Measurements from ENCODE around the gene TEX36. TPM values are rescaled to one million over a fixed set of nuclear protein-coding genes. Genes with fewer than 3 reads are reported as not detected.

TEX36 gene
- total RNA-seq, 1 experiment from 2014 or later = not detected

DNA sequence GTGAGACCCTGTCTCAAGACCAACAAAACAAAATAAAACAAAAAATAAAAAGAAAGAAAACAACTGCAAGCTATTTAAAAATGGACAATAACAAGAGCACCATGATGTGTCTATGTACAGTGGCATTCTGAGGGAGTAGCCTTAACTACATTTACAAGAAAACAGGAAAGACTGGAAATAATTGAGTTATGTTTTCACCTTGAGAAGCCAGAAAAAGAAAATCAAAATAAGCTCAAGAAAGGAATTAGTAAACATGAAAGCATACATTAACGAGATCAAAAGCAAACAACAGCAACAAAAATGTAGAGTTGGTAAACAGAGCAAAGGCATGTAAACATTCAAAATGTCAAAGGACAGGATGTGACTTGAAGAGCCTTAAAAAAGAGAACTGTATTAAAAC, 36.7 kb downstream of the TEX36 start:
- no peak for DNase-seq (ENCODE audit: low read depth, low spot score)
- intact Hi-C loops (cut with micrococcal nuclease; ENCODE audit: unreplicated experiment) (no loop called here), in situ Hi-C loops (cut with HindIII; ENCODE audit: low pct_unique_long_range_greater_than_20kb, low sequenced_read_pairs) (no loop called here)
- BruUV-seq (replicated peaks) = no TSS peak
- no peak for ATAC-seq
- ChIA-PET POLR2A (no interaction called here), CTCF (no interaction called here)
- no peaks in the 10 kb centered on the region for H3K9me3 ChIP-seq (ENCODE audit: control insufficient read depth, insufficient read depth, low read depth, low read length)
- no peaks in the 10 kb centered on the region for H3K36me3 ChIP-seq (ENCODE audit: control insufficient read depth, insufficient read depth, low read length)
- no peaks in the 10 kb centered on the region for H3K4me1 ChIP-seq (ENCODE audit: control insufficient read depth, insufficient read depth, low read length)
- no peak overlapping the region for H3K4me3 ChIP-seq (ENCODE audit: low read depth in 2 of 2, low read length in 2 of 2)
- no peak for TF ChIP-seq TCF7L2 (IDR thresholded peaks at IDR 0.05; ENCODE audit: low read depth, low read length)
- TF ChIP-seq, protein P1, sequence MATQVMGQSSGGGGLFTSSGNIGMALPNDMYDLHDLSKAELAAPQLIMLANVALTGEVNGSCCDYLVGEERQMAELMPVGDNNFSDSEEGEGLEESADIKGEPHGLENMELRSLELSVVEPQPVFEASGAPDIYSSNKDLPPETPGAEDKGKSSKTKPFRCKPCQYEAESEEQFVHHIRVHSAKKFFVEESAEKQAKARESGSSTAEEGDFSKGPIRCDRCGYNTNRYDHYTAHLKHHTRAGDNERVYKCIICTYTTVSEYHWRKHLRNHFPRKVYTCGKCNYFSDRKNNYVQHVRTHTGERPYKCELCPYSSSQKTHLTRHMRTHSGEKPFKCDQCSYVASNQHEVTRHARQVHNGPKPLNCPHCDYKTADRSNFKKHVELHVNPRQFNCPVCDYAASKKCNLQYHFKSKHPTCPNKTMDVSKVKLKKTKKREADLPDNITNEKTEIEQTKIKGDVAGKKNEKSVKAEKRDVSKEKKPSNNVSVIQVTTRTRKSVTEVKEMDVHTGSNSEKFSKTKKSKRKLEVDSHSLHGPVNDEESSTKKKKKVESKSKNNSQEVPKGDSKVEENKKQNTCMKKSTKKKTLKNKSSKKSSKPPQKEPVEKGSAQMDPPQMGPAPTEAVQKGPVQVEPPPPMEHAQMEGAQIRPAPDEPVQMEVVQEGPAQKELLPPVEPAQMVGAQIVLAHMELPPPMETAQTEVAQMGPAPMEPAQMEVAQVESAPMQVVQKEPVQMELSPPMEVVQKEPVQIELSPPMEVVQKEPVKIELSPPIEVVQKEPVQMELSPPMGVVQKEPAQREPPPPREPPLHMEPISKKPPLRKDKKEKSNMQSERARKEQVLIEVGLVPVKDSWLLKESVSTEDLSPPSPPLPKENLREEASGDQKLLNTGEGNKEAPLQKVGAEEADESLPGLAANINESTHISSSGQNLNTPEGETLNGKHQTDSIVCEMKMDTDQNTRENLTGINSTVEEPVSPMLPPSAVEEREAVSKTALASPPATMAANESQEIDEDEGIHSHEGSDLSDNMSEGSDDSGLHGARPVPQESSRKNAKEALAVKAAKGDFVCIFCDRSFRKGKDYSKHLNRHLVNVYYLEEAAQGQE (IDR thresholded peaks at IDR 0.05; ENCODE audit: insufficient read depth in 1 of 2, low read depth in 2 of 2, low read length in 1 of 2) = no peak
- H3K27me3 ChIP-seq (ENCODE audit: control insufficient read depth, insufficient read depth, low read length) = no peaks in the 10 kb centered on the region; the same call in 1 of the 2 replicates
- no peak overlapping the region for H3K27ac ChIP-seq (ENCODE audit: low read length)

DNA sequence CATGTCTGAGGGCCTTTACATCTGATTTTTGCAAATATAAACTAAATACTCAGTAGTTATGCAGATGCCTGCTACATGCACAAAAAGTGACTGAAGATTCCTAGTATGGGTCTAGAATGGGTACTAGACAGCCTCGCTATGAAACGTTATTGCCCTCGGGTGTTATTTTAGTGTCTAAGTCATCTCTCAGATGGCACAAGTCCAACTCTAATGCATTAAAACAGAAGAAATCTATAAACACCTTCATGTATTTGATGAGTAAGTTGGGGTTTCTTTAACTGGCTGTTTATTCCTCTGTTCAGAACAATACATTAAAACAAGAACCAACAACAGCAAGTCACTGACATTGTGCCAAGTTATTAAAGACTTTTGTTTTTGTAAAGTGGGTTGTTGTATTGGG, 41.6 kb downstream of the TEX36 start:
- TF ChIP-seq, protein P1 (IDR thresholded peaks at IDR 0.05; ENCODE audit: insufficient read depth in 1 of 2, low read depth in 2 of 2, low read length in 1 of 2) = no peak
- TF ChIP-seq, protein P2, sequence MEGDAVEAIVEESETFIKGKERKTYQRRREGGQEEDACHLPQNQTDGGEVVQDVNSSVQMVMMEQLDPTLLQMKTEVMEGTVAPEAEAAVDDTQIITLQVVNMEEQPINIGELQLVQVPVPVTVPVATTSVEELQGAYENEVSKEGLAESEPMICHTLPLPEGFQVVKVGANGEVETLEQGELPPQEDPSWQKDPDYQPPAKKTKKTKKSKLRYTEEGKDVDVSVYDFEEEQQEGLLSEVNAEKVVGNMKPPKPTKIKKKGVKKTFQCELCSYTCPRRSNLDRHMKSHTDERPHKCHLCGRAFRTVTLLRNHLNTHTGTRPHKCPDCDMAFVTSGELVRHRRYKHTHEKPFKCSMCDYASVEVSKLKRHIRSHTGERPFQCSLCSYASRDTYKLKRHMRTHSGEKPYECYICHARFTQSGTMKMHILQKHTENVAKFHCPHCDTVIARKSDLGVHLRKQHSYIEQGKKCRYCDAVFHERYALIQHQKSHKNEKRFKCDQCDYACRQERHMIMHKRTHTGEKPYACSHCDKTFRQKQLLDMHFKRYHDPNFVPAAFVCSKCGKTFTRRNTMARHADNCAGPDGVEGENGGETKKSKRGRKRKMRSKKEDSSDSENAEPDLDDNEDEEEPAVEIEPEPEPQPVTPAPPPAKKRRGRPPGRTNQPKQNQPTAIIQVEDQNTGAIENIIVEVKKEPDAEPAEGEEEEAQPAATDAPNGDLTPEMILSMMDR (IDR thresholded peaks at IDR 0.05) = no peak
- TF ChIP-seq TCF7L2 (IDR thresholded peaks at IDR 0.05; ENCODE audit: low read depth, low read length) = no peak
- TF ChIP-seq POLR2AphosphoS5 (IDR thresholded peaks at IDR 0.05; ENCODE audit: low read depth, low read length) = no peak
- TF ChIP-seq SIN3A (IDR thresholded peaks at IDR 0.05; ENCODE audit: borderline replicate concordance, insufficient read depth, low read depth, low read length) = no peak
- peaks cover 7% of the 10 kb centered on the region; the same call in 1 of the 2 replicates for H3K27me3 ChIP-seq (ENCODE audit: control insufficient read depth, insufficient read depth, low read length)
- no peak for ATAC-seq
- H3K4me1 ChIP-seq (ENCODE audit: control insufficient read depth, insufficient read depth, low read length) = no peaks in the 10 kb centered on the region
- in situ Hi-C loops (cut with HindIII; ENCODE audit: low pct_unique_long_range_greater_than_20kb, low sequenced_read_pairs) = no loop called here
- no peak overlapping the region for H3K27ac ChIP-seq (ENCODE audit: low read length)
- intact Hi-C loops (cut with micrococcal nuclease; ENCODE audit: unreplicated experiment) = no loop called here
- no peak overlapping the region for H3K4me3 ChIP-seq (ENCODE audit: low read depth in 2 of 2, low read length in 2 of 2)
- CTCF ChIA-PET = no interaction called here
- H3K36me3 ChIP-seq (ENCODE audit: control insufficient read depth, insufficient read depth, low read length) = no peaks in the 10 kb centered on the region
- DNase-seq (ENCODE audit: low read depth, low spot score) = no peak
- no peaks in the 10 kb centered on the region for H3K9me3 ChIP-seq (ENCODE audit: control insufficient read depth, insufficient read depth, low read depth, low read length)
- POLR2A ChIA-PET = no interaction called here
- BruUV-seq (replicated peaks) = no TSS peak
